ENCODE data around the gene CLN5. TPM values are rescaled to one million over a fixed set of nuclear protein-coding genes. Genes with fewer than 3 reads are reported as not detected.

Gene CLN5
- total RNA-seq, 1 donor from 2014 or later: 43.8 TPM

Other genes with a start within 250 kb of the CLN5 start
- gene KCTD12, start 105.7 kb upstream of the CLN5 start, total RNA-seq: 56.0 TPM
- not detected for gene ACOD1, start 43.6 kb upstream of the CLN5 start, total RNA-seq
- 48.4 TPM for gene FBXL3, start 35.1 kb downstream of the CLN5 start, total RNA-seq